ENCODE results near the gene MYL5. TPM values are rescaled to one million over a fixed set of nuclear protein-coding genes. Genes with fewer than 3 reads are reported as not detected.

Gene MYL5
- total and polyA plus RNA-seq, 10 of the 15 experiments (the other 5 are each of a cell fraction or from before 2014, with no cell fraction given): 1.2 to 13.8 (median 7.1) TPM

DNA sequence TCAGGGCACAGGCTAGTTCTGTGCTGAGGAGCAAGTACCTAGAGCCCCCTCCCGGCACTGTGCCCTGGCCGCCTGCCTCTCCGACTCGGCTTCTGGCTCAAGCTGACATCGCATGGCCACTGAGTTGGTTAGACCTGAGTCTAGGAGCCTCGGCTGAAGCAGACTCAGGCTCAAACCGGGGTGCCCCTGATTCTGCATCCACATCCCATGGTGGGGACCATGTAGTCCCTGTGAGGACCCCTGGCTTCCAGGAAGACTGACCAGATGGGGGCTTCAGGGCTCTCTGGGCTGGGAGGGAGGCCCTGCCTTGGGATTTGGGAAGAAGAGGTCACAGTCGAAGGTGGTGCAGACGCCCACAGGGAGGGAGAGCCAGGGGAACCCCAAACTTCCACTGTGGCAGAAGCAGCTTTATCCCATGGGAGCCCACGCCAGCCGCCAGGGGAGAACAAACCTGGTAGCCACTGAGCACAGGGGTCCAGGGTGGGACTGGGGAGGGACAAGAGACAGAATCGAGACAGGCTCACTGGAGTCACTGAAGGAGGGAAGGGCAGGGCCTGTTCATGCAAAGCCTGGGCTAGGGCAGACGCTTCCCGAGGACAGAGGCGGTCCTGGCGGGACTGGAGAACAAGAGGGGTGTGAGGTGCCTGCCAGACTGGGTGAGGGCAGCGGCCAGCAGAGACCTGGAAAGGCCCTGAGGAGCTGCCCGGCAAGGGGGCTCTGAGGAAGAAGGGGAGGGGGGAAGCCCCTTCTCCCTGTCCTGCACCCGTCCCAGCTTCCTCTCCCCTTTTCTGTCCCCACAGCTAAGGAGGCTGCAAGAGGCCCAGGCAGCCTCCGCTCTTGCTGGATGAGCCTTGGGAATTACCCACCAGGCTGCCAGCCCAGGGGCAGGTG is 47.9 kb upstream of the MYL5 start:
- H3K4me3 ChIP-seq: no peak overlapping the region
- ChIA-PET POLR2A (no interaction called here), SMC1A (ENCODE audit: uncharacterized antibody, unreplicated experiment) (no interaction called here), RAD21 (ENCODE audit: unreplicated experiment) (interaction anchor here (0.6 kb wide), 1 partner anchor 10 kb away, joined by 4 read pairs; no protein-coding TSS in a partner anchor), CTCF (no interaction called here)
- no peak for ATAC-seq
- H3K79me2 ChIP-seq (ENCODE audit: control insufficient read depth, insufficient read depth, low read length): no peaks in the 10 kb centered on the region
- DNase-seq (ENCODE audit: low read depth, low spot score): no peak
- H3K9me3 ChIP-seq (replicated peaks; ENCODE audit: control insufficient read depth, insufficient read depth, low read length): no peaks in the 10 kb centered on the region; the same call in 1 of the 3 replicates
- intact Hi-C loops (cut with micrococcal nuclease; ENCODE audit: unreplicated experiment) (no loop called here), in situ Hi-C loops (cut with MboI) (no loop called here)
- no peaks in the 10 kb centered on the region for H4K20me1 ChIP-seq (ENCODE audit: control insufficient read depth, insufficient read depth)
- WGBS (ENCODE audit: insufficient coverage, insufficient replicate concordance, low lambda C conversion rate, missing lambda C conversion rate): 37% methylated on average over 19 of the region's 20 CpGs
- BruUV-seq (replicated peaks): no TSS peak
- no peak overlapping the region for H3K9ac ChIP-seq (ENCODE audit: control insufficient read depth, insufficient read depth, low read length)
- no peak for FAIRE-seq
- H2AFZ ChIP-seq (ENCODE audit: control insufficient read depth, low read depth, low read length): no peak overlapping the region
- H3K4me2 ChIP-seq (ENCODE audit: control insufficient read depth, insufficient read depth): no peak overlapping the region
- H3K36me3 ChIP-seq (ENCODE audit: control insufficient read depth in 2 of 2, insufficient read depth in 2 of 2, low read length in 1 of 2): no peaks in the 10 kb centered on the region
- H3K27me3 ChIP-seq (replicated peaks in 1 of 2; ENCODE audit: control insufficient read depth in 2 of 2, insufficient read depth in 2 of 2, low read length in 1 of 2): no peaks in the 10 kb centered on the region
- H3K27ac ChIP-seq (ENCODE audit: control insufficient read depth, insufficient read depth): no peak overlapping the region
- no peaks in the 10 kb centered on the region for H3K4me1 ChIP-seq (ENCODE audit: control insufficient read depth, insufficient read depth, low read length)
- TF ChIP-seq WRNIP1 (IDR thresholded peaks at IDR 0.05; ENCODE audit: borderline replicate concordance, low read depth, low read length): no peak
- TF ChIP-seq, protein P1, sequence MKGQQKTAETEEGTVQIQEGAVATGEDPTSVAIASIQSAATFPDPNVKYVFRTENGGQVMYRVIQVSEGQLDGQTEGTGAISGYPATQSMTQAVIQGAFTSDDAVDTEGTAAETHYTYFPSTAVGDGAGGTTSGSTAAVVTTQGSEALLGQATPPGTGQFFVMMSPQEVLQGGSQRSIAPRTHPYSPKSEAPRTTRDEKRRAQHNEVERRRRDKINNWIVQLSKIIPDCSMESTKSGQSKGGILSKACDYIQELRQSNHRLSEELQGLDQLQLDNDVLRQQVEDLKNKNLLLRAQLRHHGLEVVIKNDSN (IDR thresholded peaks at IDR 0.05; ENCODE audit: borderline replicate concordance, extremely low read length, insufficient read depth, low read depth, low read length): no peak
- no peak for TF ChIP-seq SIN3A (IDR thresholded peaks at IDR 0.05; ENCODE audit: low read depth, low read length)
- no peak for TF ChIP-seq BHLHE40 (IDR thresholded peaks at IDR 0.05; ENCODE audit: borderline replicate concordance in 1 of 2, low read depth in 2 of 2, low read length in 1 of 2)
- TF ChIP-seq EP300 (IDR thresholded peaks at IDR 0.05; ENCODE audit: borderline replicate concordance in 1 of 2, control insufficient read depth in 1 of 2, low read depth in 2 of 2, low read length in 2 of 2): no peak
- TF ChIP-seq PML (IDR thresholded peaks at IDR 0.05; ENCODE audit: low read length): no peak
- TF ChIP-seq ASH2L (IDR thresholded peaks at IDR 0.05; ENCODE audit: borderline replicate concordance, low read depth): no peak
- no peak for TF ChIP-seq SMARCA5 (IDR thresholded peaks at IDR 0.05)
- TF ChIP-seq NRF1 (conservative IDR thresholded peaks at IDR 0.05; ENCODE audit: low read depth, low read length): no peak
- TF ChIP-seq, protein P2, sequence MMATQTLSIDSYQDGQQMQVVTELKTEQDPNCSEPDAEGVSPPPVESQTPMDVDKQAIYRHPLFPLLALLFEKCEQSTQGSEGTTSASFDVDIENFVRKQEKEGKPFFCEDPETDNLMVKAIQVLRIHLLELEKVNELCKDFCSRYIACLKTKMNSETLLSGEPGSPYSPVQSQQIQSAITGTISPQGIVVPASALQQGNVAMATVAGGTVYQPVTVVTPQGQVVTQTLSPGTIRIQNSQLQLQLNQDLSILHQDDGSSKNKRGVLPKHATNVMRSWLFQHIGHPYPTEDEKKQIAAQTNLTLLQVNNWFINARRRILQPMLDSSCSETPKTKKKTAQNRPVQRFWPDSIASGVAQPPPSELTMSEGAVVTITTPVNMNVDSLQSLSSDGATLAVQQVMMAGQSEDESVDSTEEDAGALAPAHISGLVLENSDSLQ (IDR thresholded peaks at IDR 0.05): no peak
- TF ChIP-seq, protein P3, sequence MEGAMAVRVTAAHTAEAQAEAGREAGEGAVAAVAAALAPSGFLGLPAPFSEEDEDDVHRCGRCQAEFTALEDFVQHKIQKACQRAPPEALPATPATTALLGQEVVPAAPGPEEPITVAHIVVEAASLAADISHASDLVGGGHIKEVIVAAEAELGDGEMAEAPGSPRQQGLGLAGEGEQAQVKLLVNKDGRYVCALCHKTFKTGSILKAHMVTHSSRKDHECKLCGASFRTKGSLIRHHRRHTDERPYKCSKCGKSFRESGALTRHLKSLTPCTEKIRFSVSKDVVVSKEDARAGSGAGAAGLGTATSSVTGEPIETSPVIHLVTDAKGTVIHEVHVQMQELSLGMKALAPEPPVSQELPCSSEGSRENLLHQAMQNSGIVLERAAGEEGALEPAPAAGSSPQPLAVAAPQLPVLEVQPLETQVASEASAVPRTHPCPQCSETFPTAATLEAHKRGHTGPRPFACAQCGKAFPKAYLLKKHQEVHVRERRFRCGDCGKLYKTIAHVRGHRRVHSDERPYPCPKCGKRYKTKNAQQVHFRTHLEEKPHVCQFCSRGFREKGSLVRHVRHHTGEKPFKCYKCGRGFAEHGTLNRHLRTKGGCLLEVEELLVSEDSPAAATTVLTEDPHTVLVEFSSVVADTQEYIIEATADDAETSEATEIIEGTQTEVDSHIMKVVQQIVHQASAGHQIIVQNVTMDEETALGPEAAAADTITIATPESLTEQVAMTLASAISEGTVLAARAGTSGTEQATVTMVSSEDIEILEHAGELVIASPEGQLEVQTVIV (IDR thresholded peaks at IDR 0.05; ENCODE audit: borderline replicate concordance, partially characterized antibody): no peak
- TF ChIP-seq SREBF1 (IDR thresholded peaks at IDR 0.05; ENCODE audit: low read length): no peak
- no peak for TF ChIP-seq LARP7 (IDR thresholded peaks at IDR 0.05)
- TF ChIP-seq POU2F2 (IDR thresholded peaks at IDR 0.05; ENCODE audit: borderline replicate concordance, low read depth, low read length): no peak
- no peak for TF ChIP-seq E2F8 (IDR thresholded peaks at IDR 0.05; ENCODE audit: low read depth, partially characterized antibody)

Measured in GM12878 (cell line).